ENCODE measurements around the gene PRDM16. TPM values are rescaled to one million over a fixed set of nuclear protein-coding genes. Genes with fewer than 3 reads are reported as not detected.

Gene PRDM16
- polyA plus RNA-seq, 1 donor from 2014 or later = 0.21 TPM

- no peaks in the 10 kb centered on the region for H3K36me3 ChIP-seq (ENCODE audit: insufficient read depth, low read length)
- H4K20me1 ChIP-seq (ENCODE audit: insufficient read depth) = no peaks in the 10 kb centered on the region
- no peak overlapping the region for H3K27ac ChIP-seq (ENCODE audit: low read length)
- H3F3A ChIP-seq (ENCODE audit: insufficient read depth, low read length, poor library complexity, severe bottlenecking) = no peaks in the 10 kb centered on the region
- no peak overlapping the region for H3K4me2 ChIP-seq (ENCODE audit: low read length)
- H3K9me2 ChIP-seq (ENCODE audit: insufficient read depth, low read length) = no peaks in the 10 kb centered on the region
- H3K9me3 ChIP-seq (ENCODE audit: low read length) = no peaks in the 10 kb centered on the region
- TF ChIP-seq CTCF (IDR thresholded peaks at IDR 0.05; ENCODE audit: poor library complexity, severe bottlenecking) (no peak), SMC3 (conservative IDR thresholded peaks at IDR 0.05; ENCODE audit: poor library complexity) (no peak), RAD21 (conservative IDR thresholded peaks at IDR 0.05) (no peak), MXI1 (conservative IDR thresholded peaks at IDR 0.05; ENCODE audit: poor library complexity, severe bottlenecking) (no peak), EP300 (conservative IDR thresholded peaks at IDR 0.05; ENCODE audit: poor library complexity, severe bottlenecking) (no peak), EZH2 (IDR thresholded peaks at IDR 0.05; ENCODE audit: borderline replicate concordance, insufficient read depth, low read length, poor library complexity, severe bottlenecking) (no peak), TAF1 (IDR thresholded peaks at IDR 0.05; ENCODE audit: low read depth) (no peak), POLR2AphosphoS5 (IDR thresholded peaks at IDR 0.05) (no peak)
- TF ChIP-seq, protein P1, sequence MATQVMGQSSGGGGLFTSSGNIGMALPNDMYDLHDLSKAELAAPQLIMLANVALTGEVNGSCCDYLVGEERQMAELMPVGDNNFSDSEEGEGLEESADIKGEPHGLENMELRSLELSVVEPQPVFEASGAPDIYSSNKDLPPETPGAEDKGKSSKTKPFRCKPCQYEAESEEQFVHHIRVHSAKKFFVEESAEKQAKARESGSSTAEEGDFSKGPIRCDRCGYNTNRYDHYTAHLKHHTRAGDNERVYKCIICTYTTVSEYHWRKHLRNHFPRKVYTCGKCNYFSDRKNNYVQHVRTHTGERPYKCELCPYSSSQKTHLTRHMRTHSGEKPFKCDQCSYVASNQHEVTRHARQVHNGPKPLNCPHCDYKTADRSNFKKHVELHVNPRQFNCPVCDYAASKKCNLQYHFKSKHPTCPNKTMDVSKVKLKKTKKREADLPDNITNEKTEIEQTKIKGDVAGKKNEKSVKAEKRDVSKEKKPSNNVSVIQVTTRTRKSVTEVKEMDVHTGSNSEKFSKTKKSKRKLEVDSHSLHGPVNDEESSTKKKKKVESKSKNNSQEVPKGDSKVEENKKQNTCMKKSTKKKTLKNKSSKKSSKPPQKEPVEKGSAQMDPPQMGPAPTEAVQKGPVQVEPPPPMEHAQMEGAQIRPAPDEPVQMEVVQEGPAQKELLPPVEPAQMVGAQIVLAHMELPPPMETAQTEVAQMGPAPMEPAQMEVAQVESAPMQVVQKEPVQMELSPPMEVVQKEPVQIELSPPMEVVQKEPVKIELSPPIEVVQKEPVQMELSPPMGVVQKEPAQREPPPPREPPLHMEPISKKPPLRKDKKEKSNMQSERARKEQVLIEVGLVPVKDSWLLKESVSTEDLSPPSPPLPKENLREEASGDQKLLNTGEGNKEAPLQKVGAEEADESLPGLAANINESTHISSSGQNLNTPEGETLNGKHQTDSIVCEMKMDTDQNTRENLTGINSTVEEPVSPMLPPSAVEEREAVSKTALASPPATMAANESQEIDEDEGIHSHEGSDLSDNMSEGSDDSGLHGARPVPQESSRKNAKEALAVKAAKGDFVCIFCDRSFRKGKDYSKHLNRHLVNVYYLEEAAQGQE (IDR thresholded peaks at IDR 0.05; ENCODE audit: borderline replicate concordance) = no peak
- no peak overlapping the region for H2AFZ ChIP-seq (ENCODE audit: low read depth, low read length)
- H3K4me3 ChIP-seq (ENCODE audit: low read length) = no peak overlapping the region
- peaks cover 20% of the 10 kb centered on the region for H3K79me2 ChIP-seq (replicated peaks; ENCODE audit: insufficient read depth, low read length)
- H3K9ac ChIP-seq (ENCODE audit: low read length) = no peak overlapping the region
- no peaks in the 10 kb centered on the region for H3K27me3 ChIP-seq (ENCODE audit: insufficient read depth, low read depth, low read length)
Observed at GRCh38 chr1:3259020-3259419, 190.0 kb downstream of the PRDM16 start.

DNA sequence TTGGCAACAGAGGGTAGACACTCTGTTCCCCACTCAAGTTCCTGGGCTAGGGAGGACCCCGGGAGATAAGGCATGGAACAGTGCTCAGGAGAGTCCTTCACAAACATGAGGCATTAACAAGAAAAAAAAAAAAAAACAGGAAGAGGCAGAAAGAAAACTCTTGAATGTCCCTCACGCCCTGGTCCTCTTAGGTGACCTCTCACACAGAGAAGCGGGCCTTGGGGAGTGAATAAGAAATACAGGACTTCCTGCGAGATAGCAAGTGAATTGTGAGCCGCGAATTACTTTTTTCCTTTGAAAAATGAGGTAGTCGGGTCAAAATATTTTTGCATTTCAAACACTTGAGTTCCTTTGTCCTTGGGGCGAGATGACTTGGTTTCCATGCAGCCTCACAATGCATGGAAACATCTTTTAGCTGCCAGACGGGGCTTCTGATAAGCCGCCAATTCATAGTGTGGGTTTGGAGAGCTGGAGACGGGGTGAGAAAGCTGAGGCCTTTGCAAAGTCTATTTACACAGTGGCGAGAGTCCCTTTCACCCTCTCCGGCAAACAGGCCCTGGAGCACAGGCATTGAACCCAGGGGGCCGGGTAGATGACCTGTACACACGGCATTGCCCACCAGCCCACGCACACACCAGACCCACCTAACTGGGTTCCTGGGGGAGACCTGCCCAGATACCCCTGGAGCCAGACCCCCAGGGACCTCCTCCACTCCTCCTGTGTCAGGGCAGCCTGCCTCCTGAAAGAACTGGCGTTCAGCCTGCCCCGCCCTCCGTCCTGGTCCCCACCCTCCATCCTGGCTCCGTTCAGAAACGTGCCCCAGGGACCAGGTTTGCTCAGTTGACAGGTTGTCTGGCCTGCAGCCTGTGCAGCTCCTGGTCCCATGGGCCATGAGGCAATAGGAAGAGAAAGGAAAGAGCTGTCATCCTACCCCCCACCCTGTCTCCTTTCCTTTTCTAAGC, 192.3 kb downstream of the PRDM16 start:
- Histone ChIP-seq H3K9me2 (ENCODE audit: insufficient read depth, low read length) (no peaks in the 10 kb centered on the region), H3K4me3 (ENCODE audit: low read length) (no peak overlapping the region), H2AFZ (ENCODE audit: low read depth, low read length) (no peak overlapping the region), H3K27ac (ENCODE audit: low read length) (no peak overlapping the region), H3K4me2 (ENCODE audit: low read length) (no peak overlapping the region), H4K20me1 (ENCODE audit: insufficient read depth) (no peaks in the 10 kb centered on the region), H3K36me3 (ENCODE audit: insufficient read depth, low read length) (no peaks in the 10 kb centered on the region), H3K27me3 (ENCODE audit: insufficient read depth, low read depth, low read length) (no peaks in the 10 kb centered on the region), H3K79me2 (replicated peaks; ENCODE audit: insufficient read depth, low read length) (peaks cover 20% of the 10 kb centered on the region), H3K9ac (ENCODE audit: low read length) (no peak overlapping the region), H3F3A (ENCODE audit: insufficient read depth, low read length, poor library complexity, severe bottlenecking) (no peaks in the 10 kb centered on the region), H3K9me3 (ENCODE audit: low read length) (no peaks in the 10 kb centered on the region)
- TF ChIP-seq, protein P1 (IDR thresholded peaks at IDR 0.05; ENCODE audit: borderline replicate concordance) = no peak
- TF ChIP-seq CTCF (IDR thresholded peaks at IDR 0.05; ENCODE audit: poor library complexity, severe bottlenecking) (no peak), EP300 (conservative IDR thresholded peaks at IDR 0.05; ENCODE audit: poor library complexity, severe bottlenecking) (no peak), RAD21 (conservative IDR thresholded peaks at IDR 0.05) (no peak), SMC3 (conservative IDR thresholded peaks at IDR 0.05; ENCODE audit: poor library complexity) (no peak), EZH2 (IDR thresholded peaks at IDR 0.05; ENCODE audit: borderline replicate concordance, insufficient read depth, low read length, poor library complexity, severe bottlenecking) (no peak), MXI1 (conservative IDR thresholded peaks at IDR 0.05; ENCODE audit: poor library complexity, severe bottlenecking) (no peak), POLR2AphosphoS5 (IDR thresholded peaks at IDR 0.05) (no peak)

All from neural cell (in vitro differentiated cells).